Measurements from ENCODE around the gene CTRL.

CTRL gene

GRCh38 chr16:67902831-67903230 is 28.8 kb downstream of the CTRL start:
- peaks cover 4% of the 10 kb centered on the region for H3K79me2 ChIP-seq (ENCODE audit: control insufficient read depth, insufficient read depth, low read length)
- H3K4me2 ChIP-seq (ENCODE audit: low read length): no peak overlapping the region
- no peak overlapping the region for H3K23ac ChIP-seq (ENCODE audit: low read length)
- H3K9ac ChIP-seq (ENCODE audit: low read length): no peak overlapping the region
- H2BK5ac ChIP-seq (ENCODE audit: low read length): no peak overlapping the region
- no peak overlapping the region for H3K18ac ChIP-seq (ENCODE audit: low read length)
- H2AK5ac ChIP-seq (ENCODE audit: low read length): no peak overlapping the region
- H3K27ac ChIP-seq (ENCODE audit: low read depth, low read length): no peak overlapping the region
- no peaks in the 10 kb centered on the region for H3K36me3 ChIP-seq (ENCODE audit: control insufficient read depth, insufficient read depth, low read length)
- no peaks in the 10 kb centered on the region for H3K4me1 ChIP-seq (ENCODE audit: control insufficient read depth, low read depth, low read length)
- H3K79me1 ChIP-seq (ENCODE audit: low read length): peaks cover 4% of the 10 kb centered on the region
- no CpG with 5 or more reads among the region's 4 CpGs for WGBS (ENCODE audit: extremely low coverage, insufficient coverage, low lambda C conversion rate)
- no peak for DNase-seq
- H4K8ac ChIP-seq (ENCODE audit: low read depth, low read length): no peak overlapping the region
- H2BK15ac ChIP-seq (replicated peaks; ENCODE audit: low read depth): no peak overlapping the region
- H3K56ac ChIP-seq (ENCODE audit: low read length): no peak overlapping the region
- H4K5ac ChIP-seq (ENCODE audit: low read length): no peak overlapping the region
- no peak overlapping the region for H3K4ac ChIP-seq (ENCODE audit: low read depth, low read length)
- H2BK120ac ChIP-seq (ENCODE audit: low read depth, low read length): no peak overlapping the region
- no peak overlapping the region for H3K4me3 ChIP-seq (ENCODE audit: low read length)
- H3K27me3 ChIP-seq (ENCODE audit: insufficient read depth, low read length, poor library complexity): no peaks in the 10 kb centered on the region

- Histone ChIP-seq H2BK15ac (replicated peaks; ENCODE audit: low read depth) (no peak overlapping the region), H3K23ac (ENCODE audit: low read length) (no peak overlapping the region), H3K79me1 (ENCODE audit: low read length) (peaks cover 10% of the 10 kb centered on the region), H3K4me1 (ENCODE audit: control insufficient read depth, low read depth, low read length) (no peaks in the 10 kb centered on the region), H3K4ac (ENCODE audit: low read depth, low read length) (no peak overlapping the region), H3K36me3 (ENCODE audit: control insufficient read depth, insufficient read depth, low read length) (no peaks in the 10 kb centered on the region), H2BK5ac (ENCODE audit: low read length) (no peak overlapping the region), H3K18ac (ENCODE audit: low read length) (no peak overlapping the region), H4K8ac (ENCODE audit: low read depth, low read length) (no peak overlapping the region), H4K5ac (ENCODE audit: low read length) (no peak overlapping the region), H3K27me3 (ENCODE audit: insufficient read depth, low read length, poor library complexity) (no peaks in the 10 kb centered on the region), H3K4me2 (ENCODE audit: low read length) (no peak overlapping the region), H3K9ac (ENCODE audit: low read length) (no peak overlapping the region), H3K56ac (ENCODE audit: low read length) (no peak overlapping the region), H3K27ac (ENCODE audit: low read depth, low read length) (no peak overlapping the region), H3K79me2 (ENCODE audit: control insufficient read depth, insufficient read depth, low read length) (peaks cover 9% of the 10 kb centered on the region), H2BK120ac (ENCODE audit: low read depth, low read length) (no peak overlapping the region), H3K4me3 (ENCODE audit: low read length) (no peak overlapping the region), H2AK5ac (ENCODE audit: low read length) (no peak overlapping the region)
- DNase-seq: no peak
- no CpG with 5 or more reads among the region's 5 CpGs for WGBS (ENCODE audit: extremely low coverage, insufficient coverage, low lambda C conversion rate)
These were observed 29.9 kb downstream of the CTRL start for GRCh38 chr16:67901734-67902133.

GRCh38 chr16:67897231-67897630 is 34.4 kb downstream of the CTRL start:
- Histone ChIP-seq H2BK5ac (ENCODE audit: low read length) (no peak overlapping the region), H4K5ac (ENCODE audit: low read length) (no peak overlapping the region), H2AK5ac (ENCODE audit: low read length) (no peak overlapping the region), H4K8ac (ENCODE audit: low read depth, low read length) (no peak overlapping the region), H3K18ac (ENCODE audit: low read length) (no peak overlapping the region), H2BK15ac (replicated peaks; ENCODE audit: low read depth) (no peak overlapping the region), H3K27ac (ENCODE audit: low read depth, low read length) (no peak overlapping the region), H2BK120ac (ENCODE audit: low read depth, low read length) (no peak overlapping the region), H3K79me2 (ENCODE audit: control insufficient read depth, insufficient read depth, low read length) (peaks cover 26% of the 10 kb centered on the region), H3K9ac (ENCODE audit: low read length) (no peak overlapping the region), H3K4me1 (ENCODE audit: control insufficient read depth, low read depth, low read length) (peaks cover 3% of the 10 kb centered on the region), H3K4me2 (ENCODE audit: low read length) (no peak overlapping the region), H3K79me1 (ENCODE audit: low read length) (peaks cover 23% of the 10 kb centered on the region), H3K56ac (ENCODE audit: low read length) (no peak overlapping the region), H3K4ac (ENCODE audit: low read depth, low read length) (no peak overlapping the region), H3K36me3 (ENCODE audit: control insufficient read depth, insufficient read depth, low read length) (no peaks in the 10 kb centered on the region), H3K4me3 (ENCODE audit: low read length) (no peak overlapping the region), H3K23ac (ENCODE audit: low read length) (no peak overlapping the region), H3K27me3 (ENCODE audit: insufficient read depth, low read length, poor library complexity) (no peaks in the 10 kb centered on the region)
- no CpG with 5 or more reads among the region's 3 CpGs for WGBS (ENCODE audit: extremely low coverage, insufficient coverage, low lambda C conversion rate)
- DNase-seq: no peak

- Histone ChIP-seq H3K79me1 (ENCODE audit: low read length) (peaks cover 21% of the 10 kb centered on the region), H3K23ac (ENCODE audit: low read length) (no peak overlapping the region), H3K4me1 (ENCODE audit: control insufficient read depth, low read depth, low read length) (peaks cover 3% of the 10 kb centered on the region), H3K4me2 (ENCODE audit: low read length) (peak overlapping the region; percentile 90), H3K4me3 (ENCODE audit: low read length) (peak overlapping the region; percentile 97), H2BK120ac (ENCODE audit: low read depth, low read length) (no peak overlapping the region), H3K9ac (ENCODE audit: low read length) (peak overlapping the region; percentile 99), H3K27me3 (ENCODE audit: insufficient read depth, low read length, poor library complexity) (no peaks in the 10 kb centered on the region), H2BK5ac (ENCODE audit: low read length) (no peak overlapping the region), H3K56ac (ENCODE audit: low read length) (peak overlapping the region; percentile 99), H2BK15ac (replicated peaks; ENCODE audit: low read depth) (no peak overlapping the region), H3K27ac (ENCODE audit: low read depth, low read length) (peak overlapping the region; percentile 2), H3K4ac (ENCODE audit: low read depth, low read length) (peak overlapping the region; percentile 93), H4K8ac (ENCODE audit: low read depth, low read length) (no peak overlapping the region), H3K18ac (ENCODE audit: low read length) (peak overlapping the region; percentile 62), H3K36me3 (ENCODE audit: control insufficient read depth, insufficient read depth, low read length) (no peaks in the 10 kb centered on the region), H2AK5ac (ENCODE audit: low read length) (peak overlapping the region; percentile 64), H4K5ac (ENCODE audit: low read length) (no peak overlapping the region), H3K79me2 (ENCODE audit: control insufficient read depth, insufficient read depth, low read length) (peaks cover 24% of the 10 kb centered on the region)
- peak; percentile 71 for DNase-seq
- no CpG with 5 or more reads among the region's 14 CpGs for WGBS (ENCODE audit: extremely low coverage, insufficient coverage, low lambda C conversion rate)
These were observed 37.8 kb downstream of the CTRL start for GRCh38 chr16:67893743-67894399.

- Histone ChIP-seq H3K4me3 (ENCODE audit: low read length) (peak within 1 kb of the TSS; percentile 97), H3K79me2 (ENCODE audit: control insufficient read depth, insufficient read depth, low read length) (peaks cover 24% of the 10 kb centered on the region), H3K56ac (ENCODE audit: low read length) (peak within 1 kb of the TSS; percentile 99), H3K27ac (ENCODE audit: low read depth, low read length) (peak within 1 kb of the TSS; percentile 54), H3K79me1 (ENCODE audit: low read length) (peaks cover 21% of the 10 kb centered on the region), H3K9ac (ENCODE audit: low read length) (peak within 1 kb of the TSS; percentile 99), H2AK5ac (ENCODE audit: low read length) (peak within 1 kb of the TSS; percentile 64), H4K8ac (ENCODE audit: low read depth, low read length) (no peak within 1 kb of the TSS), H3K23ac (ENCODE audit: low read length) (no peak within 1 kb of the TSS), H2BK120ac (ENCODE audit: low read depth, low read length) (no peak within 1 kb of the TSS), H2BK5ac (ENCODE audit: low read length) (peak within 1 kb of the TSS; percentile 62), H3K4ac (ENCODE audit: low read depth, low read length) (peak within 1 kb of the TSS; percentile 93), H3K27me3 (ENCODE audit: insufficient read depth, low read length, poor library complexity) (no peaks in the 10 kb centered on the region), H3K18ac (ENCODE audit: low read length) (peak within 1 kb of the TSS; percentile 62), H3K4me1 (ENCODE audit: control insufficient read depth, low read depth, low read length) (peaks cover 3% of the 10 kb centered on the region), H3K4me2 (ENCODE audit: low read length) (peak within 1 kb of the TSS; percentile 90), H2BK15ac (replicated peaks; ENCODE audit: low read depth) (no peak within 1 kb of the TSS), H3K36me3 (ENCODE audit: control insufficient read depth, insufficient read depth, low read length) (no peaks in the 10 kb centered on the region), H4K5ac (ENCODE audit: low read length) (no peak within 1 kb of the TSS)
- WGBS (ENCODE audit: extremely low coverage, insufficient coverage, low lambda C conversion rate): no CpG with 5 or more reads among the region's 90 CpGs
- DNase-seq: peak; percentile 99
These were observed 38.5 kb downstream of the CTRL start, which contains the start of gene PSKH1 for GRCh38 chr16:67892899-67893742. Gene PSKH1 (plus strand): TSS chr16:67893254. CDS start chr16:67908750, 15,496 bp downstream.
